Measurements from ENCODE around the gene GFRA1.

GFRA1 gene

DNA sequence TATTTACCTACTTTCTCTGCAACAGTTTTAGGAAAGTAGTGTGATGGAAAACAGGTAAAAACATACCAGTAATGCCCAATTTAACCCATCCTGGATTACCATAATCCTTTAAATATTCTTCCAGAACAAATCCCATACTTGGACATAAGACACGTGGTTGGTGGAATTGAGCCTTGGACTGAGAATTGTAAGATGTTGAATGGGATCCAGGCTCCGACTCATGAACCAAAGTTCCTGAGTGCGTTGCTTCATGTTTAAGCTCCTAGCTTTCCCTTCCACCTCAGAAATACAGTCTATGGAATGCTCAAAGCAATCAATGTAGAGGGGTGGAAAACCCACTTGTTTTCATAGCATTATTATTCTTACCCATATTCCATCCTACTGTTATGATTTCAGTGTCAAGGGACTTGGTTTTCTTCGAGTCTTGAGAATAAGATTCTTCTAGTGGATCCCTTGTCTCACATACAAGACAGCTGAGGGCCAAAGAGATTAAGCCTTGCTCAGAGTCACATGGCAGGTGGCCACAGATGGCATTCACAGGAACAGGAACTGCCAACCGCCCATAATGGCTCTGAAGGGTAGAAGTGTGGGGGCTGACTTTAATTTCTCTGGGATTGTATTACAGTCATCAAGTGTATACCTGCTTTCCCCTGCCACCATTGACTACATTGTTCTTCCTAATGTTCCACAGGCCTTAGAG, 171.2 kb downstream of the GFRA1 start:
- DNase-seq (ENCODE audit: low read depth in 2 of 2), result no peak

- DNase-seq (ENCODE audit: low read depth in 2 of 2), result no peak
Observed at GRCh38 chr10:116100984-116101383, 172.0 kb downstream of the GFRA1 start.

GRCh38 chr10:116099023-116099420, 174.0 kb downstream of the GFRA1 start:
- no peak for DNase-seq (ENCODE audit: low read depth in 2 of 2)

DNA sequence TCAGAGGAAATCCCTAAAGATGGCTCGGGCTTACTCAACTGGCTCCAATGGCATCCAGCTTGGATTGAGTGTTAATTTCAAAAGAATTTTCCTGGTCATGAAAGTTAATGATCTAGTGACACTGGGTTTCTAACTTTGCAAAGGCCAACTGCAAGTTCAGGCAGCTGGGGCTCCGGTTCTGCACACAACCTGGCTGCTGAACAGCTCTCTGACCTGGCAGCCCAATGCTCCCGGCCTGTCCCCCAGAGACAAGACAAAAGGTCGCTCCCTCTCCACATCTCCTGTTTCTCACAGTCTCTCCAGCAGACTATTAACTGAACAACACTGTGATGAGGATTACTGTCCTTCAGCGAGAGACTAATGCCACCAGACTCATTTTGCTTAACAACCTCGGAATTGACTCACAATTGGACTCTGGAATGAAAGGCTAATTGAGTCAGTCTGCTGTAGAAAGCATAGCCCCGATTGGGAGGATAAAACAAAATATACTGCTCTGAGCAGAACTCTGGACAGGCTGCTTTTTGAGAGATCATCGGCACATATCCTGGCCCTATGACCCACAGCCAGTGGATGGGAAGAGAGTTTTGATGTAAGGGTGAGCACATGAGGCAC, 174.5 kb downstream of the GFRA1 start:
- no peak for DNase-seq (ENCODE audit: low read depth in 2 of 2)

DNA sequence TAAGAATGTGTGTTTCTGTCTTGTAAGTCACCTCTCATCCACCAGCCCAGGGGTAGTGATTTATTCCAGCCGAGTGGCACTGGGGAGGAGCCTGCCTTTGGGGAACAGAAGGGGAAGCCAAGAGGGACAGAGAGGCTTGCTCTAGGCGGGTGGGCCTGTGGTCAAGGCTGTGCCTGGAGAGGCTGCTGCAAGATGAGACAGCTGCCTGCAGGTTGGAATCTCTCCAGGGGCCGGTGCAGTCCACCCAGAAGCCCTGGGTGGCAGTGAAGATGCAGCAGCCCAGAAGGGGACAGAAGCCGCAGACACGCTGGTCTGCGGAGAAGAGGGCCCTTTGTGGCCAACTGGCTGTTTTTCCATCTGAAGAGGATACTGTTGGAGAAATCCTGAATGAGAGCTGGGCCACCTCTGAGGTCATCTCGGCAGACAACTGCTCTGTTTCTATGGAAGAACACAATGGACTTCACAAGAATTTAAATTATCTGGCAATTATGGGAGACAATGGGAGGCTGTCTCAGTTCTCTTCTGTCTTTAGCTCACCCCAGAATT, 175.7 kb downstream of the GFRA1 start:
- no peak for DNase-seq (ENCODE audit: low read depth in 2 of 2)

- no peak for DNase-seq (ENCODE audit: low read depth in 2 of 2)
Observed at GRCh38 chr10:116096526-116096925, 176.5 kb downstream of the GFRA1 start.

- DNase-seq (ENCODE audit: low read depth in 2 of 2), result no peak
Observed at GRCh38 chr10:116094356-116094755, 178.7 kb downstream of the GFRA1 start.

DNA sequence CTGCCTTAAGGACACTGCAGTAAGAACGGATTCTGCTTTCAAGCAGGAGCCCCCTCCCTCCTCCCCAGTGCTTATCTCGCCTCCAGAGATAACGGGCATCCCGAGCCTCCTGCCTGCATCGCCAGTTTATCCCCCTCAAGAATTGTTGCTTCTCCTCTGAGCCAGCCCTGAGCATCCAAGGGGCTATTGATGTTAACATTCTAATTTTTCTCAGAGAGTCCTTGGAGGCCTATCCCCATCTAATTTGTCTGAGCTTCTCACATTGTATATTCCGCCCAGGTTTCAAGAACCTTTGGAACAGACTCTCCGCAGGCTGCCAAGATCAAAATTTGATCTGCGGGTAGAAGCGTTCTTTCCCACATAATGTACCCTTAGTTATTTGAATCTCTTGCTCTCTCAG, 180.0 kb downstream of the GFRA1 start:
- no peak for DNase-seq (ENCODE audit: low read depth in 2 of 2)

- DNase-seq (ENCODE audit: low read depth in 2 of 2), result no peak
Observed at GRCh38 chr10:116088985-116089384, 184.0 kb downstream of the GFRA1 start.

DNA sequence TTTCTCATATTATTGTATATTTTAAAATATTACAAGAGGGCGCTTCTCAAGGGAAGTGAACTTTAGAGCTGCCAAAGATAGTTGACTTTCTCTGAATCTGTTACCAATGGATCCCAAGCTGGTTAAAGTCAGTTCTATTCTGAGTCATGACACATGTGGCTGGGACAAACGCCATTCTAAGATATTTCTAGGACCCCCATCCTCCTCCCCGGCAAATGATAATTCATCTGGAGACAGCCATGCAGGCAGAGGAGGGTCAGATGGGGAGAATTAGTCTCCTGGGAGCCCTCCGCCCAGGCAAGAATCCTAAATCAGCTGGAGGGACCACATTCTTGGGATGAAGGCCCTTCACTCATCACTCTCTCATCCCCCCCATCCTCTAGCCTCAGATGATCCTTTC, 187.7 kb downstream of the GFRA1 start:
- DNase-seq (ENCODE audit: low read depth in 2 of 2), result no peak

- no peak for DNase-seq (ENCODE audit: low read depth in 2 of 2)
Observed at GRCh38 chr10:116084161-116084560, 188.8 kb downstream of the GFRA1 start.

DNA sequence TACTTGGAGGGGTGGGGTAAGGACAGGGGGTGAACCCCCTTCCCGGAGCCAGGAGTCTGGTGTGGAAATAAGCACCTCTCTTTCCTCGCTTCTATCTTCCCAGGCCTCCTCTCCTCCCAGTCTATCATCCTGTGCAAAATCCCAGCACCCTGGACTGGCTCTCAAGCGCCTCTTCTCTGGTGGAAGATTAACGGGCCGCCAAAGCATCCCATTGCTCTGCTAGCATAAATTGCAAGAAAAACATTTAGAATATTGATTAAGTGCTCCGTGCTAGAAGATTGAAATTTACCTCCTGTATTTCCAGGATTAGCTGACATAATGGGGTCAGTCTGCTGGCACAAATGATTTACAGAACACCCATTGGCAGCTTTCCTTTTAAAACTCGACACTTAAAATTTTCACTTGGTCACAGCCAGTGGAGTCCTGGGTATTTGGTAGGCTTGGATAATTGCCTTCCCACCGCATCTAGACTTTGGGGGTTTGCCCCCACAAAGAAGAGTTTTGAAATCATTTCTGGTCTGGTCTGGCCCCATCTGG, 189.7 kb downstream of the GFRA1 start:
- no peak for DNase-seq (ENCODE audit: low read depth in 2 of 2)

DNA sequence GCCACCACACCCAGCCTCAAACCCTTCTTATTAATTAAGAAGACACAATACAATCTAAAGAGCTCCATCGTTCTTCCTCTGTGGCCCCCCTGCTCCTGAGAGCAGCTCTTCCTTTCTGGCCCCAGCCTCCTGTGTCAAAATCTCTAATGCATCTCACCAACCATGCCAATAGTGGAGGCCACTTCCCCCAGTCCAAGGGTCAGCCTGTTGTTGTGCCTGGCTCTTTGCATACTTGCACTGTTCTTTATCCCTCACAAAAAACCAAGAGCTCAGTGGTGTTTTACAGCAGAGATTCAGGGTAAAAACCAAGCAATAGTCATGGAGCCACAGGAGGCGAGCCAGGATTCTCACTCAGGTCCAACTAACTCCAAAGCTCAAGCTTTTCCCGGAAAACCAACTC, 190.2 kb downstream of the GFRA1 start:
- no peak for DNase-seq (ENCODE audit: low read depth in 2 of 2)

GRCh38 chr10:116082206-116082605, 190.8 kb downstream of the GFRA1 start:
- no peak for DNase-seq (ENCODE audit: low read depth in 2 of 2)

DNA sequence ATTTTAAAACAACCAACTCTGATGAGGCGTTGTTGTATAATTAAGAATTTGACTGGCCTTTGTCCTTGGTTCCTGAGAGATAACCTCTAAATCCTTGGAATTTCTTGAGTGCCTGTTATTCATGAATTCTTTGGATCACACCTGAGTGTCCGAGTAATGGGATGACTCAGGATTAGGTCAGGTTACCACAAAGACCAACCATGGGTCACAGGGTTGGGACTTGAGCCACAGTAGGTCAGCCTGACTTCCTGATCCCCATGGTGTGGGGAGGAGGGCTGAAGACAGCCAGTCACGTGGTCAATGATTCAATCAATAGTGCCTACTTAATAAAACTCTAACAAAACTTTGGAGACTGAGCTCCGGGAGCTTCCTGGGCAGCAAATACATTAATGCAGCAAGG, 192.5 kb downstream of the GFRA1 start:
- DNase-seq (ENCODE audit: low read depth in 2 of 2), result no peak

DNA sequence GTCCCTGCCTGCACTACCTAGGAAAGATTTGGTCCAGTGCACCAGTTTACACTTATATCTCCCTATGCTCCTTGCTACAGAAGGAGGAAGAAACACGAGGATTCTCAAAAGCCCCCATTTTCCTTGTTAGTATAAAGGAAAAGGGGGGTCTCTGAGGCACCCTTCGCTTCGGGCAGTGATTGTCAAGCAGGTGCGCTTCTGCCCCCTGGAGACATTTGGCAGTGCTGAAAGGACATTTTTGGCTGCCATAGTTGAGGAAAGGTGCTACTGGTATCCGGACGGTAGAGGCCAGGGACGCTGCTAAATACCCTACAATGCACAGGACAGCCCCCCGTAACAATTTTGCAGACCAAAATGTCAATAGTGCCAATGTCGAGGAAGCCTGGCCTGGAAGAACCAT, 193.7 kb downstream of the GFRA1 start:
- no peak for DNase-seq (ENCODE audit: low read depth in 2 of 2)

DNA sequence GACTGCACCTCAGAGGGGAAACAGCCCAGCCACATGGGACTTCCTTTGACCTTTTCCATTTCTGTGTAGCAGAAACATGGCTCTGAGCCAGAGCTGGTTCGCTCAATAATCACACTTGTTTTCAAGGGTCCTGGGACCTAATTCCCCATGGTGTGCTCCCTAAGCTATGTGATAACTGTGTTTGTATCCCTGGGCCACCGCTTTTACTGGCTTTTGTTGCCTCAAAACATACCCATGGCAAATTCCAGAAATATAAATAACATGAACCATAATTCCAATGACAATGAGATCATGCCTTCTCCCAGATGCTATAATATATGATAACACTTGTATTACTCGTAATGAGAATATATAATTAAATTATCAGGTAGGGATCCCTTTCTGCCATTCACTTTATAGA, 196.4 kb downstream of the GFRA1 start:
- no peak for DNase-seq (ENCODE audit: low read depth in 2 of 2)

DNA sequence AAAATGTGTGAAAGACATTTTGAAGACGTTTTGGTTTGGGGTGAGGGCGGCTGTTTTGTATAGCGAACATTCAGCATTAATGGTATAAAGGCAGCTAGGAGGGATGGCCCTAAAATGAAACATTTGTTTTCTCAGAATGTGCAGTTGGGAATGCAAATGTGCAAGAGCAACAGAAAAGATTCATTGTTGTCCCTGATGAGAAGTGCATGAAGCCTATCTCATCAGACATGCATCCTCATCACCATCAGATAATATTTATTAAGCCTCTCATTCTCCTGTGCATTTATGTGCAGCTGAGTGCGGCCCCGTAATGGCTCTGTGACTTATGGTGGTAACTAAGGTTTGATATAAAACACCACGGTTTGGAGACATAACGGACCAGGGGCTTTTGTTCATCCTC, 199.5 kb downstream of the GFRA1 start:
- DNase-seq (ENCODE audit: low read depth in 2 of 2), result no peak

- no peak for DNase-seq (ENCODE audit: low read depth in 2 of 2)
Observed at GRCh38 chr10:116073001-116073400, 200.0 kb downstream of the GFRA1 start.

DNA sequence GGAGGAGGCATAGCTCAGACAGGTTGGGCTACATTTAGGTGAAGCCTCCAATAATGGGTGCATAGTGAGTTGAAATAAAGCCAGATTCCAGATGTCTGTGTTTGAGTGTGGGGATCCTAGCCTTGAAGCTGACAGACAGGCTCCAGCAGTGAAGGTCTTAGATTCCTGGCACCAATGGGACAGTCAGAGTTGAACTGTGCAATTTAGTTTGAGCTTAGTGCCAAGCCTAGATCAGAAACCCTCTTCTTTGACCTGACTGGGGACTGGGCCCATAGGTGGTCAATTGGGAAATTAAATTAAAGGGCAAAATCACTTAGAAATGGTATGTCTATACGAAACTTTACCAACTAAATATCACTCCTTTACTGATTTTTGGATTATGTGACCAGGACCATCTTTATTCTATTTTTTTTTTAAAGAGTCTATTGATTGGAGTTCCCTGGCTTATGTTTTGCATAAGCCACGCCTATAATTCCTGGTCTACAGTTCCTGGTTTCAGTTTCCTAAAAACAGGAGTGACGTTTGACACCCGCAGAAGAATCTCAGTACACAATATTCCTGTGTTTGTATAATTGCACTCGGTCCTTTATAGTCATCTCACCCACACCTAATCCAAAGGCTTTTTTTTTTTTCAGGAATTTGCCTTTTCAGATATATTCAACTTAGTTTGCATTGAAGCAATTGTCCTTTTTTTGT, 201.4 kb downstream of the GFRA1 start:
- no peak for DNase-seq (ENCODE audit: low read depth in 2 of 2)

DNA sequence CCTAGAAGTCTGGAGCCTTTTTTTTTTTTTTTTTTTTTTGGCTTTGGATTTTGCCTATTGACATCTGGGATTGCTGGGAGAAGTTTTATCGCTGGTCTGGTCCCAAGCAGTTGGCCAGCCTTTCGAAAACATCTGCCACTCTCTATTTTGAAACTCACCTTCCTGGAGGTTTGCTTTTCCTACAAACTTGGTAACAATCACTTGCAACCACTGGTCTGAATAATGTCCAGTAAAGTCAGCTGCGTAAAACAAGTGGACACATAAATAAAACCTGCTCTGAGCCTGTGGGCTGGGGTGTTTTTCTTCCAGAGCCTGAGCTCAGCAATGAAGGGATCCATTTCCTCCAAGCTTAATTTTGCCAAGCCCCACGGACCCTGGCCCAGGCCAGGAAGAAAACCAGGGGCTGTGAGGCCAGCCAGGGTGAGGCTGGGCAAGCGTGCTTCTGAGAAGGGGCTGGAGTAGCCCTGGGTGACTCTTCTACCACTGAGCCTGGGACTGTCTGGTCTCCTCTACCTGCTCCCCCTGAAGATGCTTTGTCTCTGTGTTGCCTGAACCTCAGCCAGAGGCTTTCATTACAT, 202.2 kb downstream of the GFRA1 start:
- no peak for DNase-seq (ENCODE audit: low read depth in 2 of 2)

DNA sequence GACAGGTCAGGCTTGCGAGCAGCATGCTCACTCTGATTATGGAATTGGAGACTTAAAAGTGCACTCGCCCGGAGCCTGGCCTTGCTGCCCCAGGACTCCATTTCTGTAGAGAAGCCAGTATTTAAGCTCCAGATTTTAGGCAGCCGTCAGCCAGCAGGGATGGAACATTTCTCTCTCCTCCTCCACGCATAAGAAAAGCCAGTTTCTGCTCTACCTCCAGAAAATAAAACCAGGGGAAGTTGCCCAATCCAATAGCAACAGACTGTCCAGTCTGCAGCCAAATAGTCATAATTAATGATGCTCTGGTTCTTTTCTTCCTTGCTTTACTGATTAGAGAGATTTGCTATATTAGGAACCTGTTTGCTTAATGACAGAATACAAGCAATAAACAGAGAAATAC, 203.2 kb downstream of the GFRA1 start:
- no peak for DNase-seq (ENCODE audit: low read depth in 2 of 2)
